Hepatocyte (in vitro differentiated cells): ENCODE results near the gene TIMM50. TPM values are rescaled to one million over a fixed set of nuclear protein-coding genes. Genes with fewer than 3 reads are reported as not detected.

Experiments used
- DNase-seq: peaks from one replicate; pipeline ENCODE4 v3.0.0-alpha.2; 2016; ENCODE audit warnings: low spot score
- H2AFZ ChIP-seq: fragments of 200-600 bp; sonication (generic); 2 replicates; pipeline ENCODE4 v1.6.0; 2016; ENCODE audit warnings: antibody characterized with exemption, mild to moderate bottlenecking
- H3K27ac ChIP-seq: fragments of 200-600 bp; sonication (generic); 2 replicates; pipeline ENCODE4 v1.5.1; 2016; ENCODE audit warnings: mild to moderate bottlenecking
- H3K27me3 ChIP-seq: fragments of 200-600 bp; sonication (generic); 2 replicates; pipeline ENCODE4 v1.6.1; 2016
- H3K36me3 ChIP-seq: fragments of 200-600 bp; sonication (generic); replicated peaks from 2 replicates; pipeline ENCODE4 v1.5.1; 2016; ENCODE audit warnings: low read depth; ENCODE audit not compliant: insufficient read depth
- H3K4me1 ChIP-seq: fragments of 200-600 bp; sonication (generic); 2 replicates; pipeline ENCODE4 v1.5.1; 2016; ENCODE audit warnings: mild to moderate bottlenecking, moderate library complexity; ENCODE audit not compliant: insufficient read depth
- H3K4me2 ChIP-seq: fragments of 200-600 bp; sonication (generic); 2 replicates; pipeline ENCODE4 v1.6.0; 2016
- H3K4me3 ChIP-seq: fragments of 200-600 bp; sonication (generic); 2 replicates; pipeline ENCODE4 v1.5.1; 2016; ENCODE audit warnings: mild to moderate bottlenecking
- H3K79me2 ChIP-seq: fragments of 200-600 bp; sonication (generic); 2 replicates; pipeline ENCODE4 v1.6.0; 2017; ENCODE audit warnings: mild to moderate bottlenecking
- H3K9me2 ChIP-seq: fragments of 200-600 bp; sonication (generic); replicated peaks from 2 replicates; pipeline ENCODE4 v1.6.0; 2017; ENCODE audit warnings: mild to moderate bottlenecking; ENCODE audit not compliant: insufficient read depth
- H3K9me3 ChIP-seq: fragments of 200-600 bp; sonication (generic); 2 replicates; pipeline ENCODE4 v1.5.1; 2016; ENCODE audit warnings: low read depth, mild to moderate bottlenecking
- H4K20me1 ChIP-seq: fragments of 200-600 bp; sonication (generic); 2 replicates; pipeline ENCODE4 v1.6.0; 2016; ENCODE audit warnings: mild to moderate bottlenecking; ENCODE audit not compliant: insufficient read depth, poor library complexity, severe bottlenecking
- CTCF ChIP-seq: fragments of 200-600 bp; sonication (generic); IDR thresholded peaks from 2 replicates; pipeline ENCODE4 v1.5.1; 2016; ENCODE audit warnings: antibody characterized with exemption, mild to moderate bottlenecking; ENCODE audit not compliant: poor library complexity
- EZH2 ChIP-seq: fragments of 200-600 bp; sonication (generic); IDR thresholded peaks from 2 replicates; pipeline ENCODE4 v1.6.1; 2016; ENCODE audit warnings: antibody characterized with exemption, mild to moderate bottlenecking, borderline replicate concordance
- EZH2phosphoT487 ChIP-seq: fragments of 200-600 bp; sonication (generic); IDR thresholded peaks from one replicate; pipeline ENCODE4 v1.6.1; 2018; ENCODE audit warnings: antibody characterized with exemption, mild to moderate bottlenecking, low read depth, moderate library complexity; ENCODE audit not compliant: unreplicated experiment, severe bottlenecking
- WGBS: methylation state at CpG from one replicate; pipeline ENCODE4 v1.1.6; 2016; ENCODE audit warnings: low lambda C conversion rate; ENCODE audit errors: missing lambda C conversion rate; 5-methylcytosine and 5-hydroxymethylcytosine counted together
- polyA plus RNA-seq: library from polyadenylated mRNA; unstranded; fragments of >200 nt; fragmentation: Nextera tagmentation; extraction: Ambion mirVana; gene quantifications from 2 replicates; pipeline ENCODE4 v1.2.1, GENCODE V29; 2016
- total RNA-seq: library from RNA; depleted of rRNA; stranded (reverse); fragments of >200 nt; gene quantifications from 2 replicates; pipeline ENCODE4 v1.2.3, GENCODE V29; 2014

Gene TIMM50
- total and polyA plus RNA-seq, 2 experiments from 2014 or later, result 57.2 to 61.7 TPM

- no peak overlapping the region for H3K4me2 ChIP-seq
- H3K27me3 ChIP-seq, result no peaks in the 10 kb centered on the region
- no peaks in the 10 kb centered on the region for H3K79me2 ChIP-seq
- DNase-seq, result no peak
- H2AFZ ChIP-seq, result no peak overlapping the region
- WGBS, result 83% methylated on average over 3 of the region's 3 CpGs
- no peak overlapping the region for H3K27ac ChIP-seq
- TF ChIP-seq CTCF, result no peak
- TF ChIP-seq EZH2phosphoT487, result no peak
- TF ChIP-seq EZH2, result no peak
- no peaks in the 10 kb centered on the region for H4K20me1 ChIP-seq
- H3K36me3 ChIP-seq, result no peaks in the 10 kb centered on the region
- H3K9me3 ChIP-seq, result no peaks in the 10 kb centered on the region
- H3K4me1 ChIP-seq, result no peaks in the 10 kb centered on the region
- H3K4me3 ChIP-seq, result no peak overlapping the region
- H3K9me2 ChIP-seq, result no peaks in the 10 kb centered on the region
Observed at GRCh38 chr19:39463403-39463802, 17.2 kb upstream of the TIMM50 start.

- H3K27me3 ChIP-seq, result no peaks in the 10 kb centered on the region
- H3K36me3 ChIP-seq, result no peaks in the 10 kb centered on the region
- no peak overlapping the region for H3K27ac ChIP-seq
- no peak overlapping the region for H2AFZ ChIP-seq
- no peaks in the 10 kb centered on the region for H3K9me2 ChIP-seq
- no peak for DNase-seq
- no peaks in the 10 kb centered on the region for H3K9me3 ChIP-seq
- no peak overlapping the region for H3K4me2 ChIP-seq
- WGBS, result 97% methylated on average over 18 of the region's 18 CpGs
- TF ChIP-seq EZH2 (no peak), EZH2phosphoT487 (no peak), CTCF (no peak)
- no peaks in the 10 kb centered on the region for H3K79me2 ChIP-seq
- H3K4me1 ChIP-seq, result no peaks in the 10 kb centered on the region
- H3K4me3 ChIP-seq, result no peak overlapping the region
- H4K20me1 ChIP-seq, result no peaks in the 10 kb centered on the region
Observed at GRCh38 chr19:39465956-39466747, 14.5 kb upstream of the TIMM50 start.

- 93% methylated on average over 7 of the region's 7 CpGs for WGBS
- TF ChIP-seq EZH2phosphoT487 (no peak), CTCF (no peak), EZH2 (no peak)
- no peaks in the 10 kb centered on the region for H3K4me1 ChIP-seq
- no peak for DNase-seq
- no peak overlapping the region for H2AFZ ChIP-seq
- H3K27me3 ChIP-seq, result no peaks in the 10 kb centered on the region
- no peaks in the 10 kb centered on the region for H3K9me3 ChIP-seq
- no peak overlapping the region for H3K27ac ChIP-seq
- no peak overlapping the region for H3K4me3 ChIP-seq
- H3K9me2 ChIP-seq, result no peaks in the 10 kb centered on the region
- no peak overlapping the region for H3K4me2 ChIP-seq
- no peaks in the 10 kb centered on the region for H3K79me2 ChIP-seq
- no peaks in the 10 kb centered on the region for H3K36me3 ChIP-seq
- no peaks in the 10 kb centered on the region for H4K20me1 ChIP-seq
Observed at GRCh38 chr19:39467941-39468340, 12.7 kb upstream of the TIMM50 start.
